Stomach (tissue), 9 donors: ENCODE results near the gene KIF14. TPM values are rescaled to one million over a fixed set of nuclear protein-coding genes. Genes with fewer than 3 reads are reported as not detected.
"Not testable (repeated sequence)": the region's sequence is repeated elsewhere in the genome, so short reads cannot be mapped to it uniquely, and the experiment has no call there.

ENCODE experiments used
- DNase-seq, 2 donors: peaks; one replicate each; pipeline versions ENCODE4 v3.0.0 to v3.0.0-alpha.2; 2013 to 2019
- H3K27ac ChIP-seq, 5 donors: fragments of 200-600 bp in 4 of 5; sonication (generic) in 4 of 5; one replicate each; pipeline ENCODE4 v1.5.1; 2013 to 2019; ENCODE audit warnings: mild to moderate bottlenecking in 1 of 5, moderate library complexity in 1 of 5
- H3K27me3 ChIP-seq, 3 donors: fragments of 200-600 bp; sonication (generic); one replicate each; pipeline ENCODE4 v1.5.1; 2017 to 2019; ENCODE audit warnings: mixed run types in 1 of 3
- H3K36me3 ChIP-seq, 4 donors: fragments of 200-600 bp; sonication (generic); 1 replicate in 3 of 4; 2 replicates in 1 of 4; pipeline ENCODE4 v1.5.1; 2016 to 2019
- H3K4me1 ChIP-seq, 4 donors: fragments of 200-600 bp; sonication (generic); one replicate each; pipeline ENCODE4 v1.5.1; 2016 to 2019
- H3K4me3 ChIP-seq, 4 donors: fragments of 200-600 bp; sonication (generic) in 3 of 4; one replicate each; pipeline ENCODE4 v1.5.1; 2016 to 2019; ENCODE audit warnings: mild to moderate bottlenecking in 1 of 4
- H3K9me3 ChIP-seq, 4 donors: fragments of 200-600 bp; sonication (generic); one replicate each; pipeline ENCODE4 v1.5.1; 2016 to 2019
- EP300 ChIP-seq: sonication (generic); formaldehyde crosslinking; IDR thresholded peaks from one replicate; pipeline ENCODE4 v1.6.1; 2017; ENCODE audit warnings: antibody characterized with exemption
- POLR2A ChIP-seq, 4 donors: fragments of 450-650 bp; IDR thresholded peaks; one replicate each; pipeline ENCODE4 v1.6.1; 2016; ENCODE audit warnings: antibody characterized with exemption in 4 of 4, control low read depth in 2 of 4, mild to moderate bottlenecking in 1 of 4, moderate library complexity in 1 of 4
- POLR2AphosphoS5 ChIP-seq, 3 donors: sonication (generic); formaldehyde crosslinking; IDR thresholded peaks; one replicate each; pipeline ENCODE4 v1.6.1; 2016; ENCODE audit warnings: antibody characterized with exemption in 3 of 3
- WGBS, 5 donors: extraction: QIAGEN DNeasy Blood & Tissue Kit in 3 of 5; methylation state at CpG; one replicate each; pipeline versions ENCODE4 v1.1.5 to v1.1.7; 2013 to 2018; 5-methylcytosine and 5-hydroxymethylcytosine counted together
- intact Hi-C: fragments of 100-400 bp; cut with DNase I; formaldehyde crosslinking; loops from one replicate; pipeline ENCODE4 v1.15.1; 2023; ENCODE audit warnings: low total_unique reads
- polyA plus RNA-seq, 3 donors: library from polyadenylated mRNA; stranded (reverse); fragments of 200-250 nt; gene quantifications; one replicate each; pipeline ENCODE4 v1.2.3, GENCODE V29; 2013
- total RNA-seq, 5 donors: library from RNA; depleted of rRNA; stranded (reverse); fragments of >200 nt; gene quantifications; one replicate each; pipeline versions ENCODE4 v1.1.0 to v1.2.3, GENCODE V29; 2014 to 2016
- TF ChIP-seq, protein P1 (sequence below), 7 experiments: fragments of 450-650 bp in 4 of 7; fragments of 200-600 bp in 3 of 7; sonication (generic) in 3 of 7; IDR thresholded peaks; one replicate each; pipeline ENCODE4 v1.5.1; 2016 to 2019; ENCODE audit warnings: antibody characterized with exemption in 7 of 7, control low read depth in 2 of 7, mild to moderate bottlenecking in 1 of 7
- donor health status: healthy with polysubstance abuse.
- donor health status: Bipolar disorder and iron deficiency.
- donor health status: healthy.

The KIF14 gene
- total and polyA plus RNA-seq, 8 donors, result 0.25 to 2.2 (median 0.63) TPM; not detected in 1

DNA sequence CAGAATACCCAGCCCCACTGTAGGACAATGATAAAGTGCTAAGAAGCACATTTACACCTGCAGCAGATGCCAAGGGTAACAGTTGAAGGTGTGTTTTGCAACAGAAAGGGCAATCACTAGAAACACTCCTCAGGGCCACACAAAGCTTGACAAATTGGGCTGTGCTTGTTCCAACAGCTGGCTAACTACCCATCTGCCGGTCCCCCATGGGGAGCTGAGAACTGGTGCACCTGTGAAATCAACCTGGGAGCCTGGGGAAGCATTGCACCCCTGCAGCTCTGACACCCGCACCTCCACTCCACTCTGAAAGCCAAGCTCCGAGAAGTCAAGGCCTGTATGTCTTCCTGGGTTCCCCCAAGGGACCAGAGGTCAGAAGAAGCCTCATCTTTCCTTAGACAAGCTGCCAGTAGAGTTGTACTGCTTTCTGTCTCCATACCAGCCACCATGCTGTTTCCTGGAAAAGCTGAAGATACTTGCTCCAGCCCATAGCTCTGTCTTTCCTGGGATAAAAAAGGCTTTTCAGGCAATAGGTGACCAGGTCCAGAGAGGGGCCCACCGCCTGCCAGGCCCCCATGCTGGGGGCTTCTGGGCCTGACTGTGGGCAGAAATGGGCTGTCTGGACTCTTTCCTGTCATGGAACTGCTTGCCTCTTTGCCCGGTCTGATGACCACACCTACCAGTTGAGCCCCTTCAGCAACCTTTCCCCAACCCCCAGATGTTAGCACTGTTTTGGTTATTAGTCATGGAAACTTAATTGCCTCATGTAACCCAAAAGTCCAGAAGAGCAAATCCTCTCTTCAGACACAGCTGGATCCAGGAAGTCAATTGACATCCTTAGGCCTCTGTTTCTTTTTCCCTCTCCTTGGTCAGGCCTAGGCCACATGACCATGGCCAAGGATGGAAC lies 93.6 kb downstream of the KIF14 start:
- 84 to 93% (median 86%) methylated on average over 5 of the region's 5 CpGs for WGBS, 5 donors
- Histone ChIP-seq H3K27me3 (no peaks in the 10 kb centered on the region), H3K36me3 (no peaks in the 10 kb centered on the region), H3K9me3 (no peaks in the 10 kb centered on the region), H3K4me3 (no peak overlapping the region), H3K4me1 (peaks cover 0 to 8% (median 0%) of the 10 kb centered on the region in 4 donors), H3K27ac (no peak overlapping the region)
- intact Hi-C loops, result no loop called here
- DNase-seq, result no peak
- TF ChIP-seq POLR2AphosphoS5 (IDR thresholded peaks at IDR 0.05) (no peak), POLR2A (IDR thresholded peaks at IDR 0.05) (no peak), EP300 (no peak)
- TF ChIP-seq, protein P1, sequence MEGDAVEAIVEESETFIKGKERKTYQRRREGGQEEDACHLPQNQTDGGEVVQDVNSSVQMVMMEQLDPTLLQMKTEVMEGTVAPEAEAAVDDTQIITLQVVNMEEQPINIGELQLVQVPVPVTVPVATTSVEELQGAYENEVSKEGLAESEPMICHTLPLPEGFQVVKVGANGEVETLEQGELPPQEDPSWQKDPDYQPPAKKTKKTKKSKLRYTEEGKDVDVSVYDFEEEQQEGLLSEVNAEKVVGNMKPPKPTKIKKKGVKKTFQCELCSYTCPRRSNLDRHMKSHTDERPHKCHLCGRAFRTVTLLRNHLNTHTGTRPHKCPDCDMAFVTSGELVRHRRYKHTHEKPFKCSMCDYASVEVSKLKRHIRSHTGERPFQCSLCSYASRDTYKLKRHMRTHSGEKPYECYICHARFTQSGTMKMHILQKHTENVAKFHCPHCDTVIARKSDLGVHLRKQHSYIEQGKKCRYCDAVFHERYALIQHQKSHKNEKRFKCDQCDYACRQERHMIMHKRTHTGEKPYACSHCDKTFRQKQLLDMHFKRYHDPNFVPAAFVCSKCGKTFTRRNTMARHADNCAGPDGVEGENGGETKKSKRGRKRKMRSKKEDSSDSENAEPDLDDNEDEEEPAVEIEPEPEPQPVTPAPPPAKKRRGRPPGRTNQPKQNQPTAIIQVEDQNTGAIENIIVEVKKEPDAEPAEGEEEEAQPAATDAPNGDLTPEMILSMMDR (IDR thresholded peaks at IDR 0.05), result no peak

- H3K4me3 ChIP-seq, result no peak overlapping the region
- WGBS, 5 donors, result 56 to 77% (median 70%) methylated on average over 9 of the region's 9 CpGs
- DNase-seq, result peak in 1 of 2 donors; percentile 71
- TF ChIP-seq POLR2AphosphoS5 (IDR thresholded peaks at IDR 0.05), result no peak
- no peak for TF ChIP-seq POLR2A (IDR thresholded peaks at IDR 0.05)
- TF ChIP-seq EP300, result no peak
- TF ChIP-seq, protein P1 (IDR thresholded peaks at IDR 0.05), result no peak
- H3K27me3 ChIP-seq, result no peaks in the 10 kb centered on the region
- no peaks in the 10 kb centered on the region for H3K36me3 ChIP-seq
- H3K27ac ChIP-seq, result no peak overlapping the region
- intact Hi-C loops, result no loop called here
- H3K4me1 ChIP-seq, result peaks cover 0 to 8% (median 0%) of the 10 kb centered on the region in 4 donors
- no peaks in the 10 kb centered on the region for H3K9me3 ChIP-seq
Measured at GRCh38 chr1:200525090-200525987, 95.2 kb downstream of the KIF14 start.

DNA sequence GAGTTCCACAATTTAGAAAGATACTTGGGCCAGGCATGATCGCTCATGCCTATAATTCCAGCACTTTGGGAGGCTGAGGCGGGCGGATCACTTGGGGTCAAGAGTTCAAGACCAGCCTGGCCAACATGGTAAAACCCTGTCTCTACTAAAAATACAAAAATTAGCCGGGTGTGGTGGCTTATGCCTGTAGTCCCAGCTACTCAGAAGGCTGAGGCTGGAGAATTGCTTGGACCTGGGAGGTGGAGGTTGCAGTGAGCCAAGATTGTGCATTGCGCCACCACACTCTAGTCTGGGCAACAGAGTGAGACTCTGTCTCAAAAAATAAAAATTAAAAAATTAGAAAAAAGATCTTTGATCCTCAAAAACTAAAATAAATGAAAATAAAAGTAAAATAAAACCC lies 96.0 kb downstream of the KIF14 start:
- H3K36me3 ChIP-seq, H3K9me3 ChIP-seq, intact Hi-C loops, H3K27me3 ChIP-seq, H3K4me3 ChIP-seq, H3K4me1 ChIP-seq, H3K27ac ChIP-seq, DNase-seq: not testable (repeated sequence)
- 85 to 92% (median 90%) methylated on average over 5 of the region's 5 CpGs for WGBS, 5 donors

DNA sequence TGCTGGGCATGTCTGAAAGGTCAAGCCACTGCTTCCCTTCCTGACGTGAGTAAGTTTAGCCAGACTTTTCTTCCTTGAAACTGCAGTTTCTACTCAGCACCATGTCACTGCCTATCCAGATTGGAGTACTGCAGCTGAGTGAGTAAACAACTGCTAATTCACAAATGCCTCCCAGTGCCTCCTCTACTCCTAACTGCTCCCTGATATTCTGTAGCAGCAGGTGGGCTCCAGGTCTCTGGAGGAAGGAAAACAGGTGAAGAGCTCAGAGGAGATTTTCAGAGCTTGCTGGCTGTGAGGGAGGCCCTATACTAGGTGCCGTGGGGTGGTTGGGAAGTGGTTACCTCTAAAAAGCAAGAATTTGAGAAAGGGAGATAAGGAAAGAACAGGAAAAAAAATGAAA lies 96.5 kb downstream of the KIF14 start:
- H3K27me3 ChIP-seq, result no peaks in the 10 kb centered on the region
- peaks cover 0 to 8% (median 0%) of the 10 kb centered on the region in 4 donors for H3K4me1 ChIP-seq
- H3K9me3 ChIP-seq, result no peaks in the 10 kb centered on the region
- 69 to 84% (median 80%) methylated on average over 2 of the region's 2 CpGs for WGBS, 5 donors
- H3K27ac ChIP-seq, result no peak overlapping the region
- no peaks in the 10 kb centered on the region for H3K36me3 ChIP-seq
- TF ChIP-seq, protein P1 (IDR thresholded peaks at IDR 0.05), result no peak
- TF ChIP-seq EP300 (no peak), POLR2AphosphoS5 (IDR thresholded peaks at IDR 0.05) (no peak), POLR2A (IDR thresholded peaks at IDR 0.05) (no peak)
- no peak overlapping the region for H3K4me3 ChIP-seq
- no peak for DNase-seq
- intact Hi-C loops, result no loop called here
